ENCODE results near the gene ANXA3.

- no peak for TF ChIP-seq TAF1 (IDR thresholded peaks at IDR 0.05; ENCODE audit: low read depth)
- TF ChIP-seq YY1 (IDR thresholded peaks at IDR 0.05; ENCODE audit: low read depth), result no peak
- no peak for TF ChIP-seq CEBPB (IDR thresholded peaks at IDR 0.05)
- TF ChIP-seq, protein P1, sequence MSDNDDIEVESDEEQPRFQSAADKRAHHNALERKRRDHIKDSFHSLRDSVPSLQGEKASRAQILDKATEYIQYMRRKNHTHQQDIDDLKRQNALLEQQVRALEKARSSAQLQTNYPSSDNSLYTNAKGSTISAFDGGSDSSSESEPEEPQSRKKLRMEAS (IDR thresholded peaks at IDR 0.05), result no peak
Observed at GRCh38 chr4:78606035-78606434, 54.5 kb downstream of the ANXA3 start.

Measured in Ishikawa (cell line).